Neural progenitor cell (in vitro differentiated cells): Measurements from ENCODE around the gene KMT5B. TPM values are rescaled to one million over a fixed set of nuclear protein-coding genes. Genes with fewer than 3 reads are reported as not detected.

Experiments used
- DNase-seq: peaks from one replicate; pipeline ENCODE4 v3.0.0-alpha.2; 2016; ENCODE audit warnings: low spot score
- H2AFZ ChIP-seq: fragments of 200-600 bp; sonication (generic); replicated peaks from 2 replicates; pipeline ENCODE4 v1.6.1; 2016; ENCODE audit warnings: antibody characterized with exemption
- H3F3A ChIP-seq: fragments of 200-600 bp; sonication (generic); 2 replicates; pipeline ENCODE4 v1.6.1; 2016; ENCODE audit warnings: antibody characterized with exemption, low read depth
- H3K27ac ChIP-seq: fragments of 200-600 bp; sonication (generic); 2 replicates; pipeline ENCODE4 v1.5.1; 2016; ENCODE audit warnings: mild to moderate bottlenecking
- H3K27me3 ChIP-seq: fragments of 200-600 bp; sonication (generic); 2 replicates; pipeline ENCODE4 v1.6.1; 2016; ENCODE audit warnings: mild to moderate bottlenecking, moderate library complexity
- H3K36me3 ChIP-seq: fragments of 200-600 bp; sonication (generic); 2 replicates; pipeline ENCODE4 v1.5.1; 2016
- H3K4me1 ChIP-seq: fragments of 200-600 bp; sonication (generic); 2 replicates; pipeline ENCODE4 v1.6.1; 2016; ENCODE audit warnings: mixed run types
- H3K4me2 ChIP-seq: fragments of 200-600 bp; sonication (generic); 2 replicates; pipeline ENCODE4 v1.6.1; 2016
- H3K4me3 ChIP-seq: fragments of 200-600 bp; sonication (generic); 2 replicates; pipeline ENCODE4 v1.5.1; 2016
- H3K79me2 ChIP-seq: fragments of 200-600 bp; sonication (generic); 2 replicates; pipeline ENCODE4 v1.6.1; 2016; ENCODE audit warnings: low read depth
- H3K9ac ChIP-seq: fragments of 200-600 bp; sonication (generic); 2 replicates; pipeline ENCODE4 v1.6.1; 2016
- H3K9me3 ChIP-seq: fragments of 200-600 bp; sonication (generic); 2 replicates; pipeline ENCODE4 v1.5.1; 2016; ENCODE audit warnings: low read depth
- H4K20me1 ChIP-seq: fragments of 200-600 bp; sonication (generic); 2 replicates; pipeline ENCODE4 v1.6.1; 2016; ENCODE audit warnings: low read depth
- H3K27ac Mint-ChIP-seq: 3 replicates; pipeline ENCODE4 v1.8.0; 2021; ENCODE audit warnings: mixed read lengths
- H3K27me3 Mint-ChIP-seq: 2 replicates; pipeline ENCODE4 v1.8.0; 2022; ENCODE audit warnings: low read depth, mild to moderate bottlenecking, inconsistent platforms, moderate library complexity, mixed read lengths; ENCODE audit not compliant: insufficient read depth
- H3K36me3 Mint-ChIP-seq: 3 replicates; pipeline ENCODE4 v1.8.0; 2021; ENCODE audit warnings: mixed read lengths
- H3K4me1 Mint-ChIP-seq: 3 replicates; pipeline ENCODE4 v1.8.0; 2021; ENCODE audit warnings: mixed read lengths
- H3K4me3 Mint-ChIP-seq: 3 replicates; pipeline ENCODE4 v1.8.0; 2021; ENCODE audit warnings: mild to moderate bottlenecking, moderate library complexity, mixed read lengths
- H3K9me3 Mint-ChIP-seq: 3 replicates; pipeline ENCODE4 v1.8.0; 2020; ENCODE audit warnings: mixed read lengths
- EZH2 ChIP-seq: fragments of 200-600 bp; sonication (generic); IDR thresholded peaks from 2 replicates; pipeline ENCODE4 v1.6.1; 2017; ENCODE audit warnings: antibody characterized with exemption, mild to moderate bottlenecking, moderate library complexity
- EZH2phosphoT487 ChIP-seq: fragments of 200-600 bp; sonication (generic); IDR thresholded peaks from 2 replicates; pipeline ENCODE4 v1.6.1; 2017; ENCODE audit warnings: antibody characterized with exemption
- total RNA-seq: library from RNA; depleted of rRNA; stranded (reverse); fragments of >200 nt; gene quantifications from 2 replicates; pipeline ENCODE4 v1.2.3, GENCODE V29; 2015; ENCODE audit warnings: low replicate concordance
- TF ChIP-seq, protein P1 (sequence below): fragments of 200-600 bp; sonication (generic); IDR thresholded peaks from 2 replicates; pipeline ENCODE4 v1.5.1; 2017; ENCODE audit warnings: antibody characterized with exemption, mild to moderate bottlenecking

Gene KMT5B
- total RNA-seq, 1 donor from 2014 or later, result 62.4 TPM

DNA sequence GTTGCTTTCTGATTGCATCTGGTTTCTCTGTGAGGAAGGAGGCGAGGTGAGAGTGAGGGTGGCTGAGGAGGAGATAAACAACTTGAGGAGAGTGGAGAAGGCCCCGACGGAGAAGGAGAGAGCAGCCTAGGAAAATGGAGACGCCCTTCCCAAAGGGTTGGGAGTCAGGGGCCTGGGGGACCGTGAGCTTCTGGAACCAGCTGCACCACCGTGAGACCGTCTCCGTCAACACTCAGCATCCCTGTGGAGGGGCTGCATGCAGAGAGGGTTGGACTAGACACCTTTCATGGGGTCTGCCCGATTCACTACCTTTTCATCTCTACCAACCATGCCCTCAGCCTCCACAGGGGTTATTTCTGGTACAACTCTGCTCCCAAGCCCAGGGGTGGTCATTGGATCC is 13.3 kb upstream of the KMT5B start:
- no peaks in the 10 kb centered on the region for H3K79me2 ChIP-seq
- H3K4me3 ChIP-seq, result no peak overlapping the region
- Mint-ChIP-seq H3K27ac (no peak overlapping the region), H3K27me3 (peaks cover 9% of the 10 kb centered on the region), H3K9me3 (peaks cover 22% of the 10 kb centered on the region), H3K4me3 (no peak overlapping the region), H3K4me1 (peaks cover 2% of the 10 kb centered on the region), H3K36me3 (no peaks in the 10 kb centered on the region)
- H3K4me2 ChIP-seq, result no peak overlapping the region
- no peaks in the 10 kb centered on the region for H3F3A ChIP-seq
- no peak for DNase-seq
- H3K9me3 ChIP-seq, result no peaks in the 10 kb centered on the region
- H3K27me3 ChIP-seq, result no peaks in the 10 kb centered on the region
- TF ChIP-seq EZH2, result no peak
- TF ChIP-seq, protein P1, sequence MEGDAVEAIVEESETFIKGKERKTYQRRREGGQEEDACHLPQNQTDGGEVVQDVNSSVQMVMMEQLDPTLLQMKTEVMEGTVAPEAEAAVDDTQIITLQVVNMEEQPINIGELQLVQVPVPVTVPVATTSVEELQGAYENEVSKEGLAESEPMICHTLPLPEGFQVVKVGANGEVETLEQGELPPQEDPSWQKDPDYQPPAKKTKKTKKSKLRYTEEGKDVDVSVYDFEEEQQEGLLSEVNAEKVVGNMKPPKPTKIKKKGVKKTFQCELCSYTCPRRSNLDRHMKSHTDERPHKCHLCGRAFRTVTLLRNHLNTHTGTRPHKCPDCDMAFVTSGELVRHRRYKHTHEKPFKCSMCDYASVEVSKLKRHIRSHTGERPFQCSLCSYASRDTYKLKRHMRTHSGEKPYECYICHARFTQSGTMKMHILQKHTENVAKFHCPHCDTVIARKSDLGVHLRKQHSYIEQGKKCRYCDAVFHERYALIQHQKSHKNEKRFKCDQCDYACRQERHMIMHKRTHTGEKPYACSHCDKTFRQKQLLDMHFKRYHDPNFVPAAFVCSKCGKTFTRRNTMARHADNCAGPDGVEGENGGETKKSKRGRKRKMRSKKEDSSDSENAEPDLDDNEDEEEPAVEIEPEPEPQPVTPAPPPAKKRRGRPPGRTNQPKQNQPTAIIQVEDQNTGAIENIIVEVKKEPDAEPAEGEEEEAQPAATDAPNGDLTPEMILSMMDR, result no peak
- TF ChIP-seq EZH2phosphoT487, result no peak
- no peaks in the 10 kb centered on the region for H4K20me1 ChIP-seq
- H3K9ac ChIP-seq, result no peak overlapping the region
- no peaks in the 10 kb centered on the region for H3K4me1 ChIP-seq
- H3K27ac ChIP-seq, result no peak overlapping the region
- no peaks in the 10 kb centered on the region for H3K36me3 ChIP-seq
- H2AFZ ChIP-seq, result no peak overlapping the region

DNA sequence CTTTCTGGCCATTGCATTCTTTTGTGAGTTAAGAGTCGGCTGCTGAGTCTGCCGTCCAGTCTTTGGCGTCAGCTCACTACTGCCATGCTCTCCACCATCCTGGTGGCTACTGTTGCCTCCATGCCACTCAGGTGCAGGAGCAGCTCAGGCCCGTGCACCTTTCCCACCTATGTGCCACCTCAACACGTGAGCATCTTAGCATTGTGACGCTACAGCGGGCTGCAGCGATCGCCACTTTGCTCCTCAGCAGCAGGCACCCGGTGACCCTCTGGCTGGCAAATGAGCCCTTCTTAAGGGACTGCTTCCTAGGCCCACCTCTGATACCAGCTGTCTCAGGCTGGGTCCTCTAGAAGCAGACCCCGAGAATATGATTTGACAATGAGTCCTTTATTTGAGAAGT is 11.5 kb upstream of the KMT5B start:
- H3K27me3 ChIP-seq, result no peaks in the 10 kb centered on the region
- H3K4me2 ChIP-seq, result no peak overlapping the region
- H3K27ac Mint-ChIP-seq, result no peak overlapping the region
- H4K20me1 ChIP-seq, result no peaks in the 10 kb centered on the region
- H3K79me2 ChIP-seq, result no peaks in the 10 kb centered on the region
- H3K4me1 ChIP-seq, result no peaks in the 10 kb centered on the region
- H3K36me3 ChIP-seq, result no peaks in the 10 kb centered on the region
- peaks cover 9% of the 10 kb centered on the region for H3K27me3 Mint-ChIP-seq
- H3K9ac ChIP-seq, result no peak overlapping the region
- H3K9me3 ChIP-seq, result no peaks in the 10 kb centered on the region
- no peak for TF ChIP-seq EZH2phosphoT487
- TF ChIP-seq, protein P1, result no peak
- no peak for TF ChIP-seq EZH2
- no peak overlapping the region for H2AFZ ChIP-seq
- H3K4me1 Mint-ChIP-seq, result peaks cover 2% of the 10 kb centered on the region
- no peak overlapping the region for H3K4me3 Mint-ChIP-seq
- H3K4me3 ChIP-seq, result no peak overlapping the region
- peaks cover 13% of the 10 kb centered on the region for H3K9me3 Mint-ChIP-seq
- H3K27ac ChIP-seq, result no peak overlapping the region
- H3F3A ChIP-seq, result no peaks in the 10 kb centered on the region
- no peaks in the 10 kb centered on the region for H3K36me3 Mint-ChIP-seq
- no peak for DNase-seq

DNA sequence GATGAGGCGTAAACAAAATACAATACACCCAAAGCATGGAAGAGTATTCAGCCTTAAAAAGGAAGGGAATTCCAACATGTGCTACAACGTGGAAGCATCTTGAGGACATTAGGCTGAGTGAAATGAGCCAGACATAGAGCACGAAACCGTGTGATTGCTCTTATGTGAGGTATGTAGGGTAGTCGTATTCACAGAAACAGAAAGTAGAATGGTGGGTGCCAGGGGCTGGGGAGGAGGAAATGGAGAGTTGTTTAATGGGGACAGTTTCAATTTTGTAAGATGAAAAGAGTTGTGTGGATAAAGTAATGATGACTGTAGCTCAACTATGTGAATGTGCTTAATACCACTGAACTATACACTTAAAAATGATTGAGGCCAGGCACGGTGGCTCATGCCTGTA is 10.2 kb upstream of the KMT5B start:
- H2AFZ ChIP-seq, result no peak overlapping the region
- no peak overlapping the region for H3K9ac ChIP-seq
- no peaks in the 10 kb centered on the region for H3K79me2 ChIP-seq
- Mint-ChIP-seq H3K4me3 (no peak overlapping the region), H3K9me3 (peaks cover 8% of the 10 kb centered on the region), H3K36me3 (no peaks in the 10 kb centered on the region), H3K4me1 (peaks cover 2% of the 10 kb centered on the region), H3K27ac (no peak overlapping the region), H3K27me3 (peaks cover 9% of the 10 kb centered on the region)
- no peaks in the 10 kb centered on the region for H3F3A ChIP-seq
- no peak for DNase-seq
- TF ChIP-seq EZH2phosphoT487 (no peak), EZH2 (no peak)
- TF ChIP-seq, protein P1, result no peak
- H3K4me2 ChIP-seq, result no peak overlapping the region
- H3K27ac ChIP-seq, result no peak overlapping the region
- no peak overlapping the region for H3K4me3 ChIP-seq
- H3K4me1 ChIP-seq, result no peaks in the 10 kb centered on the region
- no peaks in the 10 kb centered on the region for H3K36me3 ChIP-seq
- H3K9me3 ChIP-seq, result no peaks in the 10 kb centered on the region
- no peaks in the 10 kb centered on the region for H3K27me3 ChIP-seq
- no peaks in the 10 kb centered on the region for H4K20me1 ChIP-seq

DNA sequence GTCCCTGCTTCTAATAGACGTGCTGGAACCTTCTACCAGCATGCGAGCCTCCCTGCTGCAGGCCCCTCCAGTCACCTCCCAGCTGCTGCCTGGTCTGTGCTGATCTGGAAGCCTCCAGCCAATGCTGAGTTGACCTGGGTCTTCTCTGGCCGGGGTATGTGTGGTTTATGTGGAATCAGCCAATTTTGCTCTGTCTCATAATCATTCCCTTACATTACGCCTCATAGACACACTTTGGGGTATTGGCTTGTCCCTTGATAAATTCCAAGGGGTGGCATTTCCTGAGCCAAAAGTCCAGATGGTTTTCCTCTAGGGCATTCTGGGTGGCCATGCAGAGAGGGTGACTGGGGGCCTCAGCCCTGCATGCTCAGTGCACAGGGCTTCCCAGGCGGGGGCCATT is 8.3 kb upstream of the KMT5B start:
- Histone ChIP-seq H3K36me3 (no peaks in the 10 kb centered on the region), H3F3A (no peaks in the 10 kb centered on the region), H2AFZ (no peak overlapping the region), H3K79me2 (no peaks in the 10 kb centered on the region), H3K9ac (no peak overlapping the region), H3K4me1 (peaks cover under 1% of the 10 kb centered on the region), H3K9me3 (no peaks in the 10 kb centered on the region), H3K27ac (no peak overlapping the region), H3K4me2 (no peak overlapping the region), H4K20me1 (no peaks in the 10 kb centered on the region), H3K4me3 (no peak overlapping the region), H3K27me3 (no peaks in the 10 kb centered on the region)
- no peak for DNase-seq
- Mint-ChIP-seq H3K27ac (no peak overlapping the region), H3K4me3 (no peak overlapping the region), H3K4me1 (peaks cover 2% of the 10 kb centered on the region), H3K36me3 (no peaks in the 10 kb centered on the region), H3K27me3 (peaks cover 5% of the 10 kb centered on the region), H3K9me3 (peaks cover 8% of the 10 kb centered on the region)
- TF ChIP-seq, protein P1, result no peak
- no peak for TF ChIP-seq EZH2
- TF ChIP-seq EZH2phosphoT487, result no peak
